ENCODE measurements around the gene USP7. TPM values are rescaled to one million over a fixed set of nuclear protein-coding genes. Genes with fewer than 3 reads are reported as not detected.

The USP7 gene
- total and polyA plus RNA-seq, 4 donors: 13.7 to 85.6 (median 37.7) TPM

DNA sequence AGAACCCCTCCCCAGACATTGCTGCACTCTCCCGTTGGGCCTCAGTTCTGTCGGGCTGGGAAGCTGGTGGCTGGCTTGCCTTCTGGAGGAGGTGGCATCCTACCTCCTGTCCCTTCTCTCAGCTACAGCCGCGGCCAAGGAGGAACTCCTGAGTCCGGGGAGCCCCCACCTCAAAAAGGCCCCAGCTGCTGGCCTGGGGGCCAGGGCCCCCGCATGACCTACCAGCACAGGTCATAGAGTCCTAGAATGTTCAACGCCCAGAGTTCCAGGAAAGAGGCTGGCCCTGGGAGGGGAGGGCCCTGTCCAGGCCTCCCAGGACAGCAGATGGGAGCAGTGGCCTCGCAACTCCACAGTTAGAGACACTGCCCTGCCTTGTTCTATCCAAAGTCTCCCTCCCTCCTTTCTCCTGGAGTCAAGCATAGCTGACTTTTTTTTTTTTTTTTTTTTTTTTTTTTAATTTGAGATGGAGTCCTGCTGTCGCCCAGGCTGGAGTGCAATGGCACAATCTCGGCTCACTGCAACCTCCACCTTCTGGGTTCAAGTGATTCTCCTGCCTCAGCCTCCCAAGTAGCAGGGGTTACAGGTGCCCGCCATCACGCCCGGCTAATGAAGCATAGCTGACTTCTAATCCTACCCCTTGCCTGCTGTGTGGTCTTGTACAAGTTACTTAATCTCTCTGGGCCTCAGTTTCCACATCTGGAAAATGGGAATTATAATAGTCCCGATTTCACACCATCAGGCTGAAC is 102.0 kb downstream of the USP7 start:
- peaks cover 3 to 12% (median 4%) of the 10 kb centered on the region in 4 donors for H3K36me3 ChIP-seq (ENCODE audit: control insufficient read depth in 4 of 4, insufficient read depth in 3 of 4, low read depth in 1 of 4, low read length in 3 of 4)
- H3K9me3 ChIP-seq (ENCODE audit: control insufficient read depth in 4 of 4, low read length in 3 of 4): no peaks in the 10 kb centered on the region
- peak overlapping the region; percentile 47 to 54 (median 53) for H3K4me3 ChIP-seq (ENCODE audit: low read depth in 1 of 3, low read length in 3 of 3)
- WGBS: 42% methylated on average over 14 of the region's 14 CpGs
- H3K27me3 ChIP-seq (ENCODE audit: control insufficient read depth in 4 of 4, insufficient read depth in 4 of 4, low read length in 3 of 4): no peaks in the 10 kb centered on the region
- TF ChIP-seq NR2F2 (IDR thresholded peaks at IDR 0.05) (peak; percentile 77), GABPA (IDR thresholded peaks at IDR 0.05 in 1 of 2, conservative IDR thresholded peaks at IDR 0.05 in 1 of 2) (no peak), YY1 (IDR thresholded peaks at IDR 0.05) (peak; percentile 47), RAD21 (IDR thresholded peaks at IDR 0.05) (no peak), TAF1 (conservative IDR thresholded peaks at IDR 0.05) (no peak), EGR1 (IDR thresholded peaks at IDR 0.05; ENCODE audit: low read depth in 2 of 2) (peak in 1 of 2 donors; percentile 36), JUND (IDR thresholded peaks at IDR 0.05) (no peak), RXRA (IDR thresholded peaks at IDR 0.05) (peak; percentile 87 to 90), REST (IDR thresholded peaks at IDR 0.05) (peak; percentile 62), FOXA1 (IDR thresholded peaks at IDR 0.05) (no peak), HNF4A (conservative IDR thresholded peaks at IDR 0.05) (peak; percentile 64 to 68), FOXA2 (IDR thresholded peaks at IDR 0.05) (no peak), HNF4G (IDR thresholded peaks at IDR 0.05) (peak; percentile 29), SP1 (IDR thresholded peaks at IDR 0.05) (peak; percentile 62), MAX (IDR thresholded peaks at IDR 0.05) (no peak)
- TF ChIP-seq, protein P1, sequence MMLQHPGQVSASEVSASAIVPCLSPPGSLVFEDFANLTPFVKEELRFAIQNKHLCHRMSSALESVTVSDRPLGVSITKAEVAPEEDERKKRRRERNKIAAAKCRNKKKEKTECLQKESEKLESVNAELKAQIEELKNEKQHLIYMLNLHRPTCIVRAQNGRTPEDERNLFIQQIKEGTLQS (IDR thresholded peaks at IDR 0.05): no peak
- TF ChIP-seq, protein P2, sequence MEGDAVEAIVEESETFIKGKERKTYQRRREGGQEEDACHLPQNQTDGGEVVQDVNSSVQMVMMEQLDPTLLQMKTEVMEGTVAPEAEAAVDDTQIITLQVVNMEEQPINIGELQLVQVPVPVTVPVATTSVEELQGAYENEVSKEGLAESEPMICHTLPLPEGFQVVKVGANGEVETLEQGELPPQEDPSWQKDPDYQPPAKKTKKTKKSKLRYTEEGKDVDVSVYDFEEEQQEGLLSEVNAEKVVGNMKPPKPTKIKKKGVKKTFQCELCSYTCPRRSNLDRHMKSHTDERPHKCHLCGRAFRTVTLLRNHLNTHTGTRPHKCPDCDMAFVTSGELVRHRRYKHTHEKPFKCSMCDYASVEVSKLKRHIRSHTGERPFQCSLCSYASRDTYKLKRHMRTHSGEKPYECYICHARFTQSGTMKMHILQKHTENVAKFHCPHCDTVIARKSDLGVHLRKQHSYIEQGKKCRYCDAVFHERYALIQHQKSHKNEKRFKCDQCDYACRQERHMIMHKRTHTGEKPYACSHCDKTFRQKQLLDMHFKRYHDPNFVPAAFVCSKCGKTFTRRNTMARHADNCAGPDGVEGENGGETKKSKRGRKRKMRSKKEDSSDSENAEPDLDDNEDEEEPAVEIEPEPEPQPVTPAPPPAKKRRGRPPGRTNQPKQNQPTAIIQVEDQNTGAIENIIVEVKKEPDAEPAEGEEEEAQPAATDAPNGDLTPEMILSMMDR (IDR thresholded peaks at IDR 0.05; ENCODE audit: low read depth, low read length, missing input control): no peak
- TF ChIP-seq, protein P3, sequence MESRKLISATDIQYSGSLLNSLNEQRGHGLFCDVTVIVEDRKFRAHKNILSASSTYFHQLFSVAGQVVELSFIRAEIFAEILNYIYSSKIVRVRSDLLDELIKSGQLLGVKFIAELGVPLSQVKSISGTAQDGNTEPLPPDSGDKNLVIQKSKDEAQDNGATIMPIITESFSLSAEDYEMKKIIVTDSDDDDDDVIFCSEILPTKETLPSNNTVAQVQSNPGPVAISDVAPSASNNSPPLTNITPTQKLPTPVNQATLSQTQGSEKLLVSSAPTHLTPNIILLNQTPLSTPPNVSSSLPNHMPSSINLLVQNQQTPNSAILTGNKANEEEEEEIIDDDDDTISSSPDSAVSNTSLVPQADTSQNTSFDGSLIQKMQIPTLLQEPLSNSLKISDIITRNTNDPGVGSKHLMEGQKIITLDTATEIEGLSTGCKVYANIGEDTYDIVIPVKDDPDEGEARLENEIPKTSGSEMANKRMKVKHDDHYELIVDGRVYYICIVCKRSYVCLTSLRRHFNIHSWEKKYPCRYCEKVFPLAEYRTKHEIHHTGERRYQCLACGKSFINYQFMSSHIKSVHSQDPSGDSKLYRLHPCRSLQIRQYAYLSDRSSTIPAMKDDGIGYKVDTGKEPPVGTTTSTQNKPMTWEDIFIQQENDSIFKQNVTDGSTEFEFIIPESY (IDR thresholded peaks at IDR 0.05): no peak
- peaks cover 29 to 72% (median 57%) of the 10 kb centered on the region in 4 donors for H3K4me1 ChIP-seq (ENCODE audit: control insufficient read depth in 4 of 4, insufficient read depth in 4 of 4, low read length in 3 of 4)
- no peak for DNase-seq (ENCODE audit: low spot score)
- H3K27ac ChIP-seq (ENCODE audit: low read depth in 1 of 2, low read length in 2 of 2): peak overlapping the region; percentile 86 to 93
- peak overlapping the region in 1 of 2 donors; percentile 9 for H3K9ac ChIP-seq (ENCODE audit: low read depth in 1 of 2, low read length in 2 of 2)
